ENCODE results near the gene MRGPRD. TPM values are rescaled to one million over a fixed set of nuclear protein-coding genes. Genes with fewer than 3 reads are reported as not detected.

Gene MRGPRD
- total RNA-seq, 1 experiment from 2014 or later: not detected

- peaks cover 14% of the 10 kb centered on the region for H3K4me1 Mint-ChIP-seq (ENCODE audit: insufficient read depth, unreplicated experiment)
- POLR2A ChIA-PET: no interaction called here
- TF ChIP-seq CTCF (IDR thresholded peaks at IDR 0.05; ENCODE audit: unreplicated experiment): no peak
- no TSS peak for BruUV-seq (replicated peaks)
- H3K4me3 Mint-ChIP-seq (ENCODE audit: unreplicated experiment): no peak overlapping the region
- DNase-seq (ENCODE audit: unreplicated experiment): no peak
- CTCF ChIA-PET: no interaction called here
- H3K27me3 Mint-ChIP-seq (ENCODE audit: insufficient read depth, unreplicated experiment): no peaks in the 10 kb centered on the region
- H3K36me3 Mint-ChIP-seq (ENCODE audit: insufficient read depth, unreplicated experiment): no peaks in the 10 kb centered on the region
- H3K9me3 Mint-ChIP-seq (ENCODE audit: unreplicated experiment): no peaks in the 10 kb centered on the region
- no peak overlapping the region for H3K27ac Mint-ChIP-seq (ENCODE audit: low read depth, unreplicated experiment)
- intact Hi-C loops (cut with micrococcal nuclease): no loop called here
Observed at GRCh38 chr11:69005183-69005630, 24.4 kb upstream of the MRGPRD start.

- intact Hi-C loops (cut with micrococcal nuclease): no loop called here
- Mint-ChIP-seq H3K9me3 (ENCODE audit: unreplicated experiment) (no peaks in the 10 kb centered on the region), H3K27me3 (ENCODE audit: insufficient read depth, unreplicated experiment) (no peaks in the 10 kb centered on the region), H3K36me3 (ENCODE audit: insufficient read depth, unreplicated experiment) (no peaks in the 10 kb centered on the region), H3K4me1 (ENCODE audit: insufficient read depth, unreplicated experiment) (peaks cover 14% of the 10 kb centered on the region), H3K27ac (ENCODE audit: low read depth, unreplicated experiment) (no peak overlapping the region), H3K4me3 (ENCODE audit: unreplicated experiment) (no peak overlapping the region)
- no peak for TF ChIP-seq CTCF (IDR thresholded peaks at IDR 0.05; ENCODE audit: unreplicated experiment)
- DNase-seq (ENCODE audit: unreplicated experiment): no peak
- no TSS peak for BruUV-seq (replicated peaks)
- ChIA-PET CTCF (no interaction called here), POLR2A (no interaction called here)
Observed at GRCh38 chr11:69004411-69005182, 23.8 kb upstream of the MRGPRD start.

GRCh38 chr11:69003866-69004367 lies 23.1 kb upstream of the MRGPRD start:
- Mint-ChIP-seq H3K4me3 (ENCODE audit: unreplicated experiment) (no peak overlapping the region), H3K36me3 (ENCODE audit: insufficient read depth, unreplicated experiment) (no peaks in the 10 kb centered on the region), H3K27me3 (ENCODE audit: insufficient read depth, unreplicated experiment) (no peaks in the 10 kb centered on the region), H3K9me3 (ENCODE audit: unreplicated experiment) (no peaks in the 10 kb centered on the region), H3K4me1 (ENCODE audit: insufficient read depth, unreplicated experiment) (peaks cover 10% of the 10 kb centered on the region), H3K27ac (ENCODE audit: low read depth, unreplicated experiment) (no peak overlapping the region)
- no peak for TF ChIP-seq CTCF (IDR thresholded peaks at IDR 0.05; ENCODE audit: unreplicated experiment)
- POLR2A ChIA-PET: no interaction called here
- intact Hi-C loops (cut with micrococcal nuclease): no loop called here
- no peak for DNase-seq (ENCODE audit: unreplicated experiment)
- BruUV-seq (replicated peaks): no TSS peak
- CTCF ChIA-PET: no interaction called here

GRCh38 chr11:69003301-69003865 lies 22.6 kb upstream of the MRGPRD start:
- H3K36me3 Mint-ChIP-seq (ENCODE audit: insufficient read depth, unreplicated experiment): no peaks in the 10 kb centered on the region
- no peak overlapping the region for H3K27ac Mint-ChIP-seq (ENCODE audit: low read depth, unreplicated experiment)
- H3K4me3 Mint-ChIP-seq (ENCODE audit: unreplicated experiment): no peak overlapping the region
- DNase-seq (ENCODE audit: unreplicated experiment): no peak
- BruUV-seq (replicated peaks): no TSS peak
- intact Hi-C loops (cut with micrococcal nuclease): no loop called here
- H3K9me3 Mint-ChIP-seq (ENCODE audit: unreplicated experiment): no peaks in the 10 kb centered on the region
- POLR2A ChIA-PET: no interaction called here
- H3K4me1 Mint-ChIP-seq (ENCODE audit: insufficient read depth, unreplicated experiment): peaks cover 5% of the 10 kb centered on the region
- H3K27me3 Mint-ChIP-seq (ENCODE audit: insufficient read depth, unreplicated experiment): no peaks in the 10 kb centered on the region
- no peak for TF ChIP-seq CTCF (IDR thresholded peaks at IDR 0.05; ENCODE audit: unreplicated experiment)
- CTCF ChIA-PET: no interaction called here

Data from MCF 10A (cell line).